HuH-7 (cell line): ENCODE data around the gene SETDB2.

Experiments used
- DNase-seq: peaks from one replicate; pipeline ENCODE4 v3.0.0; 2011; ENCODE audit warnings: low spot score

SETDB2 gene

GRCh38 chr13:49530457-49530856 is 86.4 kb downstream of the SETDB2 start:
- no peak for DNase-seq

DNA sequence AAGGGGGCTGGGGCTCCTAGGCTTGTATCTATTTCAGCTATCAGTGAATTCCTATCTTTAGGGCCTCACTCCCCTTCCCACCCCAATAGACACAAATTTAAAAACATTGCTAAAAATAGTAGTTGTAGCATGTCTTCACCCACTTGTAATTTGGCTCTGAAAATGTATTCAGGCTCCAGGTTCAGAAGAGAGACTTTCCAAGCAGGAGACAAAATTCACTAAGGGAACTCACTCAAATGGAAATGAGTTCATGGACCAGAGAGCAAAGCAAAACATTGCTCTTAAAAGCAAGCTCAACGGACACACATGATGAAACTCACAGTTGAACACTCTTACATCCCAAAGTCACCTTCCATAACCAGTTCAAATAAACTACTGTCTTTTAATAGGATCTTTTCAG is 88.5 kb downstream of the SETDB2 start:
- no peak for DNase-seq

DNA sequence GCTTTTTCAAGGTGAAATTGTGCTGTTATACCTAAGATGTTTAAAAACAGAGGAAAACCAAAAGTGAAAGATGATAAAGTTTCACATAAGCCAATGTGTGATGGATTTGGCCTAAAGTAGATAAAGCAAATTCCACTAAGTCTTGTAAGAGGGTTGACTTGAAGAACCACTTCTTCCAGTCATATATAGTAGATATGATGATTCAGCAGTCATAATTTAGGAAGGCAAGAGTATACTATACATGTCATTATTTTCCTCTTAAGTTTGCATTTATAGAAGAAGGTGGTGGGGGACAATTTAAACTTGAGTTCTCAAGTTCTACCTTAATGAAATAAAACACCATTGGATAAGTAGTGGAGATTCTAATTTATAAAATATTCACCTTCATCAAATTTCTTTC is 88.9 kb downstream of the SETDB2 start:
- DNase-seq = no peak

DNA sequence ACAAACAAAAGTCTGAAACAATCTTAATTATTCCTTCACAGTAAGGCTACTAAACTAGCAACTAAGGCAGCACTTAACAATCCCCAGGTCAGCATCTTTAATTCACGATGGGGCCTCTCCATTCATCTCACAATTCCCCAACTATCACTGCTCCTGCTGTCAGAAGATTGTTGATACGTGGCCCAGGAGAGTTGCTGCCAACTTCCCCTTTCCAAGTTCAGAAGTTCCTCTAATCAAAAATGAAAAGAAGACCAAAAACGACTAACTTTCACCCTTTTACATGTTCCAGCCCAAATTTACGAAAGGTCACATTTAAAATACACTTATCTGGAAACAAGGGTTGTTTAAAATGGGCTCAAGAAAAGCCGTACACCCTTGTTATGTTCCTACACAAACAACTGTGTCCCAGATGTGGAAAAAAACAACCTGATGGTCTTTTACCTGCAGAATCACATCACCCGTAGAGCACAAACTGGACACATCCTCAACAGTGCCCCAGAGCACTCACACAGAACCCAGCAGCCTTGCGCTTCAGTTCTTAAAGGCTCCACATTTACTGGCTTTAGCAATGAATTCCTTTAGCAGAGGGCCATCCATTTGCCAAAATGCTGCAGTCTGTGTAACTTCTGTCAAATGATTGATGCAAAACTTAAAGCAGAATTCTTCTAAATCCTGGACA is 89.7 kb downstream of the SETDB2 start:
- no peak for DNase-seq

DNA sequence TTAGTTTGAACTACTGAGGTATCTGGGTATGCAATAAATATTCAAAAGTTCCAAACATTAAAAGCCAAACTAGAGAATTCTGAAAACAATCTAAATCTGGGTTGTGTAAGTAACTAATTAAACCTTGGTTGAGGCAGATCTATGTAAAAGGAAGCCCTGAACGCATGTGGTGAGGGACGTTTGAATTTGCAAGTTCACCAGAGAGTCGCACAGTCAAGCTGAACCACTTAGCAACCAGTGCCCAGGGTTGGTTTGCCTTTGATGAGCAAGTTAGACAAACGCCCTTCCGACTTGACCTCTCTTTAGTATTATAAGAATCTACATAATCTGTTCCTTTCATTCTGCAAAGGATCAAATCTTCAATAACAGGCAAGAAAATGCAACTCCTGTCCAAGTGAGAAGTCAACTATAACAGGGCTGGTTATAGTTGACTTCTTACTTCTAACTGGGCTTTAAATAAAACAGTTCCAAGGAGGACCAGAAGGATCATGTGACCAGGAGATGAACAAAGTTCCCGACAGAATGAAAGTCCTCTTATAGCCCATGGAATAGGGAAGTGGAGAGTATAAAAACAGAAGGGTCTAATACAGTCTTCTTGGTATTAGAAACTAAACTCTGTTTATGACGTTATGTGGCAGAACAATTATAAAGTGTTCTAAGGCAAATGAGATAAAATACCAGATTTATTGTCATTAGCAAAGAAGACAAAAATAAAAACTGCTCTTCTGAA is 92.2 kb downstream of the SETDB2 start:
- DNase-seq = no peak

DNA sequence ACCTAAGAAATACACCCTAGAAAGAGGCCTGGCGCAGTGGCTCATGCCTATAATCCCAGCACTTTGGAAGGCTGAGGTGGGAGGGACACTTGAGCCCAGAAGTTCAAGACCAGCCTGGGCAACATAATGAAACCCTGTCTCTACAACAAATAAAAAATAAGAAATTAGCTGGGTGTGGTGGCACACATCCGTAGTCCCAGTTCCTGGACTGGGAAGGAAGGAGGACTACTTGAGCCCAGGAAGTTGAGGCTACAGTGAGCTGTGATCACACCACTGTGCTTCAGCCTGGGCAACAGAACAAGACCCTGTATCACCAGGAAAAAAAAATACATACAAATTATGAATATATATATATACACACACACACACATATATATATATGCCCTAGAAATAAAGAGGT is 94.3 kb downstream of the SETDB2 start:
- no peak for DNase-seq

- DNase-seq = no peak
Measured at GRCh38 chr13:49539313-49539712, 95.2 kb downstream of the SETDB2 start.

GRCh38 chr13:49539746-49540145 is 95.7 kb downstream of the SETDB2 start:
- no peak for DNase-seq

DNA sequence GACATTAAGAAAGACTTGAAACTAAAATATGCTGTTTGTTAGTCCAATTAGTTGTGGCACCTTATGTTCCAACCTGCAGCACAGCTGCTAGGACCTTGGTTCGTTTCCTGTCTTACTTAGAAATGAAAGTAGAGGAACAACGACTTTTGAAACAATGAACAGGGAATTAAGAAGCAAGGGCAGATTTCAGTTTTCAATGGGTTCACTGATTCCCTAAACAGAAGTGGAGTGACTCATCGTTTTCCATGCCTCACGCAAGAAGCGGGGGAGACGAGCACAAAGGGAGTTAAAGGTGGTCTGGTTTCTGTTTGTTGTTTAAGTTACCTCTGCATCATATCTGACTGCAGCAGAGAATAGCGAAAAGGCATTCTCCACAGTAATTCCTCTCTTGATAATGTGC is 96.5 kb downstream of the SETDB2 start:
- no peak for DNase-seq

DNA sequence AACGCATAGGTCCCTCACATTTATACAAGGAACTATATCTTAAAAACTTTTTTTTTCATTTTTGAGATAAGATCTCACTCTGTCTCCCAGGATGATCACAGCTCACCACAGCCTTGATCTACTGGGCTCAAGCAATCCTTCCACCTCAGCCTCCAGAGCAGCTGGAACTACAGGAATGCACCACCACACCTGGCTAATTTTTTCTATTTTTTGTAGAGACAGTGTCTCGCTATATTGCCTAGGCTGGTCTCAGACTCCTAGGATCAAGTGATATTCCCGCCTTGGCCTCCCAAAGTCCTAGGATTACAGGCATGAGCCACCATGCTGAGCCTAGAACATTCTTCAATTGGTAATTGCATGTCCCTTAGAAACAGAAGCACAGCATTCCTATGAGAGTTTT is 99.6 kb downstream of the SETDB2 start:
- no peak for DNase-seq
